DOHH2 (cell line): ENCODE measurements around the gene XIRP2.

Experiments
- EZH2phosphoT487 ChIP-seq: fragments of 200-600 bp; sonication (generic); IDR thresholded peaks from 2 replicates; pipeline ENCODE4 v1.6.1; 2017; ENCODE audit warnings: borderline replicate concordance, mild to moderate bottlenecking, antibody characterized with exemption, low read length, moderate library complexity, mixed read lengths
- TF ChIP-seq, protein P1 (sequence below): fragments of 200-600 bp; sonication (generic); IDR thresholded peaks from one replicate; pipeline ENCODE4 v1.5.1; 2014; ENCODE audit warnings: antibody characterized with exemption, mild to moderate bottlenecking, low read depth, low read length; ENCODE audit not compliant: poor library complexity, severe bottlenecking

DNA sequence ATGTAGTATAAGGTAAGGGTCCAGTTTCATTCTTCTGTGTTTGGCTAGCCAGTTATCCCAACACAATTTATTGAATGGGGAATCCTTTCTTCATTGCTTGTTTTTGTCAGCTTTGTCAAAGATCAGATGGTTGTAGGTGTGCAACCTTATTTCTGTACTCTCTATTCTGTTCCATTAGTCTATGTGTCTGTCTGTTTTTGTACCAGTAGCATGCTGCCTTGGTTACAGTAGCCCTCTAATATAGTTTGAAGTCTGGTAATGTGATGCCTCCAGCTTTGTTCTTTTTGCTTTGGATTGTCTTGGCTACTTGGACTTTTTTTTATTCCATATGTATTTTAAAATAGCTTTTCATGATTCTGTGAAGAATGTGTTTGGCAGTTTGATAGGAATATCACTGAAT, 222.1 kb downstream of the XIRP2 start:
- TF ChIP-seq, protein P1, sequence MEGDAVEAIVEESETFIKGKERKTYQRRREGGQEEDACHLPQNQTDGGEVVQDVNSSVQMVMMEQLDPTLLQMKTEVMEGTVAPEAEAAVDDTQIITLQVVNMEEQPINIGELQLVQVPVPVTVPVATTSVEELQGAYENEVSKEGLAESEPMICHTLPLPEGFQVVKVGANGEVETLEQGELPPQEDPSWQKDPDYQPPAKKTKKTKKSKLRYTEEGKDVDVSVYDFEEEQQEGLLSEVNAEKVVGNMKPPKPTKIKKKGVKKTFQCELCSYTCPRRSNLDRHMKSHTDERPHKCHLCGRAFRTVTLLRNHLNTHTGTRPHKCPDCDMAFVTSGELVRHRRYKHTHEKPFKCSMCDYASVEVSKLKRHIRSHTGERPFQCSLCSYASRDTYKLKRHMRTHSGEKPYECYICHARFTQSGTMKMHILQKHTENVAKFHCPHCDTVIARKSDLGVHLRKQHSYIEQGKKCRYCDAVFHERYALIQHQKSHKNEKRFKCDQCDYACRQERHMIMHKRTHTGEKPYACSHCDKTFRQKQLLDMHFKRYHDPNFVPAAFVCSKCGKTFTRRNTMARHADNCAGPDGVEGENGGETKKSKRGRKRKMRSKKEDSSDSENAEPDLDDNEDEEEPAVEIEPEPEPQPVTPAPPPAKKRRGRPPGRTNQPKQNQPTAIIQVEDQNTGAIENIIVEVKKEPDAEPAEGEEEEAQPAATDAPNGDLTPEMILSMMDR = no peak
- TF ChIP-seq EZH2phosphoT487 = no peak
